HCT116 (cell line): Measurements from ENCODE around the gene CHP2.

ENCODE experiments used
- CEBPB ChIP-seq: IDR thresholded peaks from 2 replicates; pipeline ENCODE4 v1.6.1; 2012; ENCODE audit warnings: low read depth
- CTCF ChIP-seq, 3 experiments: fragments of 200-600 bp in 1 of 3; sonication (generic) in 1 of 3; IDR thresholded peaks in 2 of 3; conservative IDR thresholded peaks in 1 of 3; 2 replicates each; pipeline ENCODE4 v1.5.1; 2012 to 2017; ENCODE audit warnings: low read depth in 2 of 3, low read length in 2 of 3, antibody characterized with exemption in 1 of 3, borderline replicate concordance in 1 of 3, control low read depth in 1 of 3, mild to moderate bottlenecking in 1 of 3, mixed read lengths in 1 of 3, mixed run types in 1 of 3, moderate library complexity in 1 of 3; ENCODE audit not compliant: insufficient read depth in 1 of 3
- EZH2 ChIP-seq: fragments of 200-600 bp; sonication (generic); IDR thresholded peaks from 2 replicates; pipeline ENCODE4 v1.6.1; 2017; ENCODE audit warnings: antibody characterized with exemption, mixed run types
- EZH2phosphoT487 ChIP-seq: fragments of 200-600 bp; IDR thresholded peaks from 2 replicates; pipeline ENCODE4 v1.6.1; 2018; ENCODE audit warnings: antibody characterized with exemption, borderline replicate concordance
- FOSL1 ChIP-seq: IDR thresholded peaks from 2 replicates; pipeline ENCODE4 v1.6.1; 2012; ENCODE audit warnings: low read depth
- JUND ChIP-seq: IDR thresholded peaks from 2 replicates; pipeline ENCODE4 v1.6.1; 2012
- POLR2A ChIP-seq: IDR thresholded peaks from 2 replicates; pipeline ENCODE4 v1.7.0; 2011; ENCODE audit warnings: borderline replicate concordance; ENCODE audit not compliant: insufficient read depth, insufficient read length; ENCODE audit errors: extremely low read depth
- POLR2AphosphoS5 ChIP-seq: IDR thresholded peaks from 2 replicates; pipeline ENCODE4 v1.6.1; 2011; ENCODE audit warnings: mild to moderate bottlenecking, low read depth, low read length, moderate library complexity
- REST ChIP-seq: IDR thresholded peaks from 2 replicates; pipeline ENCODE4 v1.6.1; 2012; ENCODE audit warnings: low read depth
- SIN3A ChIP-seq: IDR thresholded peaks from 2 replicates; pipeline ENCODE4 v1.6.1; 2012; ENCODE audit warnings: low read depth
- TCF7L2 ChIP-seq: IDR thresholded peaks from 2 replicates; pipeline ENCODE4 v1.7.0; 2011; ENCODE audit warnings: borderline replicate concordance, inconsistent platforms; ENCODE audit not compliant: insufficient read depth, insufficient read length; ENCODE audit errors: extremely low read depth
- YY1 ChIP-seq: IDR thresholded peaks from 2 replicates; pipeline ENCODE4 v1.6.1; 2011; ENCODE audit warnings: low read length, low read depth, moderate library complexity, mild to moderate bottlenecking; ENCODE audit not compliant: insufficient replicate concordance; ENCODE audit errors: extremely low read depth
- ZNF274 ChIP-seq: fragments of 200-500 bp; sonication (Bioruptor generic); IDR thresholded peaks from 2 replicates; pipeline ENCODE4 v1.6.1; 2014; ENCODE audit warnings: mild to moderate bottlenecking, low read depth, low read length, inconsistent platforms

GRCh38 chr16:23726710-23727109 is 28.1 kb upstream of the CHP2 start:
- TF ChIP-seq POLR2AphosphoS5, result no peak
- no peak for TF ChIP-seq POLR2A
- TF ChIP-seq CTCF (IDR thresholded peaks at IDR 0.05 in 2 of 3, conservative IDR thresholded peaks at IDR 0.05 in 1 of 3; ENCODE audit: borderline replicate concordance in 1 of 3, insufficient read depth in 1 of 3, low read depth in 2 of 3, low read length in 2 of 3), result no peak
- no peak for TF ChIP-seq CEBPB
- TF ChIP-seq SIN3A, result no peak
- no peak for TF ChIP-seq EZH2
- TF ChIP-seq REST, result no peak
- TF ChIP-seq JUND, result no peak
- no peak for TF ChIP-seq FOSL1
- no peak for TF ChIP-seq YY1
- no peak for TF ChIP-seq TCF7L2
- no peak for TF ChIP-seq EZH2phosphoT487
- TF ChIP-seq ZNF274, result no peak
